ENCODE results near the gene NOS1AP. TPM values are rescaled to one million over a fixed set of nuclear protein-coding genes. Genes with fewer than 3 reads are reported as not detected.
"Not testable (repeated sequence)": the region's sequence is repeated elsewhere in the genome, so short reads cannot be mapped to it uniquely, and the experiment has no call there.

The NOS1AP gene
- total RNA-seq, 1 donor from 2014 or later: 2.0 TPM

DNA sequence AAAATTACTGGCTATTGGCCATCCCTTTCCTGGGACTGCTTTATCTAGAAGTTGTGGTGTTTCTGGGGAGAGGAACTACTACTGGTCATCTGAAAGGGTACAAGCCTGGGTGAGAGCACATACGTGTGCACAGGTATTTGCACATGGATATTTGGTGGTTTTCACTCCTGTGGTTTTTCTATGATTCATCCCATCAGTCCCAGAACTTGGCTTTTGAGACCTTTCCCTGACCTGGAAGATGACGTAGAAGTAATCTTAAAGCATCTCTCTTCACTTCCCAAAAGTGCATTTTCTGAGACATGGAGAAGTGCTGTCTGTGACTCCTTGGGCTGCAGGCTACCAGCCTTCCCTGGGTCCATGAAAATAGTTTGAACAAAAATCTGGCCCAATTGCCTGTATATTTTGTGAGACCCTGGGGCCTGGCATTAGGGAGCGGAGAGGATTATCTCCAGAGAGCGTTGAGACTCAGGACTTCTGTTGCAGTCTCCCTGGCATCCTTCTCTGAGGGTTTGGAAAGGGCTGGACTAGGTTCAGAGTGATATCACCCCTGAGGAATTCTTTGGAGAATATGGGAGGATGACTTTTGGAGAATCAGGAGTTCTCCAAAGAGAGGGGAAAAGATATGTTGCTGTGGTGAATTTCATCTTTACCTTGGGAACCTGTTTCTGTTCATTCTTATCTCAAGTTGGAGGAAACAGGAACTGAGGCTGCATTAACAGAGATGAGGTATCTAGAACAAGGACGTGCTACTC lies 130.8 kb downstream of the NOS1AP start:
- TF ChIP-seq POLR2AphosphoS5 (IDR thresholded peaks at IDR 0.05; ENCODE audit: insufficient read depth in 1 of 2, low read depth in 1 of 2) (no peak), POLR2A (IDR thresholded peaks at IDR 0.05) (no peak)
- TF ChIP-seq, protein P1, sequence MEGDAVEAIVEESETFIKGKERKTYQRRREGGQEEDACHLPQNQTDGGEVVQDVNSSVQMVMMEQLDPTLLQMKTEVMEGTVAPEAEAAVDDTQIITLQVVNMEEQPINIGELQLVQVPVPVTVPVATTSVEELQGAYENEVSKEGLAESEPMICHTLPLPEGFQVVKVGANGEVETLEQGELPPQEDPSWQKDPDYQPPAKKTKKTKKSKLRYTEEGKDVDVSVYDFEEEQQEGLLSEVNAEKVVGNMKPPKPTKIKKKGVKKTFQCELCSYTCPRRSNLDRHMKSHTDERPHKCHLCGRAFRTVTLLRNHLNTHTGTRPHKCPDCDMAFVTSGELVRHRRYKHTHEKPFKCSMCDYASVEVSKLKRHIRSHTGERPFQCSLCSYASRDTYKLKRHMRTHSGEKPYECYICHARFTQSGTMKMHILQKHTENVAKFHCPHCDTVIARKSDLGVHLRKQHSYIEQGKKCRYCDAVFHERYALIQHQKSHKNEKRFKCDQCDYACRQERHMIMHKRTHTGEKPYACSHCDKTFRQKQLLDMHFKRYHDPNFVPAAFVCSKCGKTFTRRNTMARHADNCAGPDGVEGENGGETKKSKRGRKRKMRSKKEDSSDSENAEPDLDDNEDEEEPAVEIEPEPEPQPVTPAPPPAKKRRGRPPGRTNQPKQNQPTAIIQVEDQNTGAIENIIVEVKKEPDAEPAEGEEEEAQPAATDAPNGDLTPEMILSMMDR (IDR thresholded peaks at IDR 0.05): no peak
- intact Hi-C loops (cut with DNase I): no loop called here
- no peaks in the 10 kb centered on the region for H3K27me3 ChIP-seq
- no peaks in the 10 kb centered on the region for H3K4me1 ChIP-seq
- no peaks in the 10 kb centered on the region for H3K9me3 ChIP-seq
- H3K36me3 ChIP-seq: no peaks in the 10 kb centered on the region
- no peak overlapping the region for H3K4me3 ChIP-seq
- no peak for DNase-seq (ENCODE audit: extremely low spot score in 2 of 2)
- no peak overlapping the region for H3K27ac ChIP-seq

DNA sequence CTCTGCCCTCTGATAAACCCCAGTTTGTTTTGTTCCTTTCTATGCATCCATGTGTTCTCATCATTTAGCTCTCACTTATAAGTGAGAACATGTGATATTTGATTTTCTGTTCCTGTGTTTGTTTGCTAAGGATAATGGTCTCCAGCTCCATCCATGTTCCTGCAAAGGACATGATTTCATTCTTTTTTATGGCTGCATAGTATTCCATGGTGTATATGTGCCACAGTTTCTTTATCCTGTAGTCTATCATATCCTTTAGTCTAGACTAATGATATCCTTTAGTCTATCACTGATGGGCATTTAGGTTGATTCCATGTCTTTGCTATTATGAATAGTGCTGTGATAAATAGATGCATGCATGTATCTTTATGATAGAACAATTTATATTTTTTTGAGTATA lies 131.6 kb downstream of the NOS1AP start:
- H3K36me3 ChIP-seq; H3K9me3 ChIP-seq; H3K4me1 ChIP-seq; intact Hi-C loops (cut with DNase I); H3K27me3 ChIP-seq; H3K27ac ChIP-seq; H3K4me3 ChIP-seq; DNase-seq (ENCODE audit: extremely low spot score in 2 of 2): not testable (repeated sequence)

DNA sequence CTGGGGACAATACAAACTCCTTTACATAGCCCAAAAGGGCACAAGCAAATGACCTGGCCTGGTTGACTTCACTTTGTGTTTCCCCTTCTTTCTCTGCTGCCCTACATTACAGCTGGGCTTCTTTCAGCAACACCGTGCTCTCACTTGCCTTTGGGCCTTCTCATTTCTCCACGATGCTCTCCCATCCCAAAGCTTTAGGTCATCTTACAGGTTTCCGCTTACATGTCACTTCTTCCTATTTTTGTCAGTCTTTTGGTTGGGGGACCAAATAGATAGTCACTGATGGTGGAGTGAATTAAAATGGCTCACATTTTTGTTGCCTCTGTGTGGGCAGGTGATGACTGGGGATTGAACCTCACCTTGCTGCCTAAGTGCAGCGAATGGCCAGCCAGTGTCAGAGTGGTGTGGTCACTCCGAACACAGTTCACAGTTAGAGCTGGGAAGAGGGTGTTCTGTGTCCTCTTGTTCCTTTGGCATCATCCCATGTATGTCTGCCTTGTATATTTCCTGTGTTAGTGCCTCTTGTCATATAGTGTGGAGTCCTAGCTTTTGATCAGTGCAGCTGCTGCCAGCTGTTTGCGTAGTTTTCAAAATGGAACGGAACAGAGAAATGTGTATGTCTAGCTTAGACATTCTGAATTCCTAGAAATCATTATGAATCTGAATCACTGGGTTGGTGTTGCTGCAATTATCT lies 134.8 kb downstream of the NOS1AP start:
- intact Hi-C loops (cut with DNase I): no loop called here
- Histone ChIP-seq H3K4me3 (no peak overlapping the region), H3K4me1 (peaks cover 9% of the 10 kb centered on the region), H3K27ac (no peak overlapping the region), H3K36me3 (no peaks in the 10 kb centered on the region), H3K27me3 (no peaks in the 10 kb centered on the region), H3K9me3 (no peaks in the 10 kb centered on the region)
- TF ChIP-seq, protein P1 (IDR thresholded peaks at IDR 0.05): no peak
- no peak for DNase-seq (ENCODE audit: extremely low spot score in 2 of 2)

DNA sequence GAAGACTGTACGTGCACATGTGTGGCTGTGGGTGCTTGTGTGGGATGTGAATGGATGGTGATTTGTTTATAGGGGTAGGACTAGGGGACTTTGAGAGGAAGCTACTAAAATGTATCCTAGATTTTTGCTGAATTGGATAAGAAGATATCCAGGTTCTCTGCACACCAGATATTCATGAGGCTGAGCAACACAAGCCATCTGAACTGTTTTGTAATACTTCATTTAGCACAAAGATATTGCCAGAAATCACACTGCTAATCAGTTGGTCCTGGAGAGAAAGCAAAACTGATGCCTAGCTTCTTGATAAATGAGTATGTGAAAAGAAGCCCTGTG lies 135.3 kb downstream of the NOS1AP start:
- TF ChIP-seq, protein P1 (IDR thresholded peaks at IDR 0.05): no peak
- TF ChIP-seq POLR2A (IDR thresholded peaks at IDR 0.05) (no peak), POLR2AphosphoS5 (IDR thresholded peaks at IDR 0.05; ENCODE audit: insufficient read depth in 1 of 2, low read depth in 1 of 2) (no peak)
- intact Hi-C loops (cut with DNase I): no loop called here
- no peaks in the 10 kb centered on the region for H3K9me3 ChIP-seq
- no peak overlapping the region for H3K4me3 ChIP-seq
- no peaks in the 10 kb centered on the region for H3K36me3 ChIP-seq
- H3K27ac ChIP-seq: no peak overlapping the region
- peaks cover 9% of the 10 kb centered on the region for H3K4me1 ChIP-seq
- H3K27me3 ChIP-seq: no peaks in the 10 kb centered on the region
- DNase-seq (ENCODE audit: extremely low spot score in 2 of 2): no peak

DNA sequence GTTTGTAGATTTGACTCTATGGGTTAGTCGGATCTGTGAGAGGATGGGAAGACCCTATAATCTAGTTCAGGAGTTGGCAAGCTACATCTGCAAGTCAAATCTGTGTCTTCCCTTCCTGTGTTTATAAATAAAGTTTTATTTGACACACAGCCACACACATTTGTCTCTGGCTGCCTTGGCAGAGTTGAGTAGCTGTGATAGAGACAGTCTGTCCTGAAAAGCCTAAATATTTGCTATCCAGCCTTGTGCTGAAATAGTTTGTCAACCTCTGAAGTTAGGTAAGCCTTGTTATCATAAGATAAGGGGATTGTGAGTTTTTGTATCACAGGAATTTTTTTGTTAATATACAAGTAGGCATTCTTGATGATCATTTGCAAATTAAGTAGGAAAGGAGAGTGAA lies 136.8 kb downstream of the NOS1AP start:
- DNase-seq (ENCODE audit: extremely low spot score in 2 of 2): no peak
- no peaks in the 10 kb centered on the region for H3K27me3 ChIP-seq
- TF ChIP-seq, protein P1 (IDR thresholded peaks at IDR 0.05): no peak
- no peak for TF ChIP-seq POLR2A (IDR thresholded peaks at IDR 0.05)
- TF ChIP-seq POLR2AphosphoS5 (IDR thresholded peaks at IDR 0.05; ENCODE audit: insufficient read depth in 1 of 2, low read depth in 1 of 2): no peak
- no peak overlapping the region for H3K27ac ChIP-seq
- intact Hi-C loops (cut with DNase I): no loop called here
- H3K4me1 ChIP-seq: peaks cover 9% of the 10 kb centered on the region
- no peaks in the 10 kb centered on the region for H3K9me3 ChIP-seq
- no peak overlapping the region for H3K4me3 ChIP-seq
- H3K36me3 ChIP-seq: no peaks in the 10 kb centered on the region

Measured in vagina (tissue), 2 donors.